Ascending aorta (tissue), 2 donors: Measurements from ENCODE around the gene SDK2. TPM values are rescaled to one million over a fixed set of nuclear protein-coding genes. Genes with fewer than 3 reads are reported as not detected.

Experiments used
- DNase-seq, 2 donors: peaks; one replicate each; pipeline ENCODE4 v3.0.0-alpha.2; 2019; ENCODE audit warnings: low spot score in 2 of 2
- H3K27ac ChIP-seq, 2 donors: fragments of 200-600 bp; sonication (generic); one replicate each; pipeline ENCODE4 v1.5.1; 2016 to 2017; ENCODE audit warnings: mild to moderate bottlenecking in 1 of 2
- H3K27me3 ChIP-seq: fragments of 200-600 bp; sonication (generic); one replicate; pipeline ENCODE4 v1.5.1; 2017
- H3K36me3 ChIP-seq, 2 donors: fragments of 200-600 bp; sonication (generic); one replicate each; pipeline ENCODE4 v1.5.1; 2016
- H3K4me1 ChIP-seq, 2 donors: fragments of 200-600 bp; sonication (generic); one replicate each; pipeline ENCODE4 v1.5.1; 2016 to 2017; ENCODE audit warnings: mild to moderate bottlenecking in 1 of 2
- H3K4me3 ChIP-seq, 2 donors: fragments of 200-600 bp; sonication (generic); one replicate each; pipeline ENCODE4 v1.5.1; 2016 to 2017; ENCODE audit warnings: mild to moderate bottlenecking in 1 of 2
- H3K9me3 ChIP-seq, 2 donors: fragments of 200-600 bp; sonication (generic); one replicate each; pipeline ENCODE4 v1.5.1; 2016
- CTCF ChIP-seq, 3 experiments: fragments of 200-600 bp in 2 of 3; fragments of 450-650 bp in 1 of 3; sonication (generic) in 2 of 3; IDR thresholded peaks; one replicate each; pipeline ENCODE4 v1.5.1; 2016 to 2019; ENCODE audit warnings: antibody characterized with exemption in 3 of 3, mild to moderate bottlenecking in 1 of 3, moderate library complexity in 1 of 3
- intact Hi-C: fragments of 100-400 bp; cut with DNase I; formaldehyde crosslinking; loops from one replicate; pipeline ENCODE4 v1.15.1; 2023
- total RNA-seq: library from RNA; depleted of rRNA; stranded (reverse); fragments of >200 nt; gene quantifications from one replicate; pipeline ENCODE4 v1.1.0, GENCODE V29; 2016

Gene SDK2
- total RNA-seq, 1 donor from 2014 or later: 8.1 TPM

GRCh38 chr17:73327676-73328075 lies 316.6 kb downstream of the SDK2 start:
- H3K36me3 ChIP-seq: no peaks in the 10 kb centered on the region
- no peaks in the 10 kb centered on the region for H3K27me3 ChIP-seq
- H3K27ac ChIP-seq: no peak overlapping the region
- DNase-seq: no peak
- no peaks in the 10 kb centered on the region for H3K4me1 ChIP-seq
- intact Hi-C loops: no loop called here
- TF ChIP-seq CTCF (IDR thresholded peaks at IDR 0.05): no peak
- H3K4me3 ChIP-seq: no peak overlapping the region
- no peaks in the 10 kb centered on the region for H3K9me3 ChIP-seq

GRCh38 chr17:73325527-73325842 lies 318.8 kb downstream of the SDK2 start:
- Histone ChIP-seq H3K9me3 (no peaks in the 10 kb centered on the region), H3K4me1 (no peaks in the 10 kb centered on the region), H3K36me3 (no peaks in the 10 kb centered on the region), H3K27me3 (no peaks in the 10 kb centered on the region), H3K27ac (no peak overlapping the region), H3K4me3 (no peak overlapping the region)
- intact Hi-C loops: no loop called here
- no peak for DNase-seq
- peak in 1 of 3 experiments; percentile 15 for TF ChIP-seq CTCF (IDR thresholded peaks at IDR 0.05)

GRCh38 chr17:73324711-73325526 lies 319.3 kb downstream of the SDK2 start:
- no peak overlapping the region for H3K4me3 ChIP-seq
- no peak overlapping the region for H3K27ac ChIP-seq
- no peak for TF ChIP-seq CTCF (IDR thresholded peaks at IDR 0.05)
- no peaks in the 10 kb centered on the region for H3K9me3 ChIP-seq
- no peaks in the 10 kb centered on the region for H3K36me3 ChIP-seq
- intact Hi-C loops: no loop called here
- no peaks in the 10 kb centered on the region for H3K4me1 ChIP-seq
- no peaks in the 10 kb centered on the region for H3K27me3 ChIP-seq
- DNase-seq: no peak

GRCh38 chr17:73324160-73324475 lies 320.1 kb downstream of the SDK2 start:
- Histone ChIP-seq H3K4me3 (no peak overlapping the region), H3K36me3 (no peaks in the 10 kb centered on the region), H3K27me3 (no peaks in the 10 kb centered on the region), H3K27ac (no peak overlapping the region), H3K9me3 (no peaks in the 10 kb centered on the region), H3K4me1 (no peaks in the 10 kb centered on the region)
- DNase-seq: no peak
- intact Hi-C loops: no loop called here
- no peak for TF ChIP-seq CTCF (IDR thresholded peaks at IDR 0.05)

- Histone ChIP-seq H3K27me3 (no peaks in the 10 kb centered on the region), H3K36me3 (no peaks in the 10 kb centered on the region), H3K27ac (no peak overlapping the region), H3K4me1 (no peaks in the 10 kb centered on the region), H3K4me3 (no peak overlapping the region), H3K9me3 (no peaks in the 10 kb centered on the region)
- intact Hi-C loops: no loop called here
- DNase-seq: no peak
- TF ChIP-seq CTCF (IDR thresholded peaks at IDR 0.05): no peak
Measured at GRCh38 chr17:73323409-73324159, 320.7 kb downstream of the SDK2 start.
